IPS-15b (cell line): Measurements from ENCODE around the gene IZUMO1.
"Not testable (repeated sequence)": the region's sequence is repeated elsewhere in the genome, so short reads cannot be mapped to it uniquely, and the experiment has no call there.

Experiments used
- H3K27me3 ChIP-seq: one replicate; pipeline ENCODE4 v1.6.1; 2013; ENCODE audit warnings: low read length; ENCODE audit not compliant: control insufficient read depth, insufficient read depth
- H3K36me3 ChIP-seq: one replicate; pipeline ENCODE4 v1.6.1; 2013; ENCODE audit warnings: low read length; ENCODE audit not compliant: control insufficient read depth, insufficient read depth
- H3K4me1 ChIP-seq: one replicate; pipeline ENCODE4 v1.6.1; 2013; ENCODE audit warnings: mild to moderate bottlenecking, low read length; ENCODE audit not compliant: control insufficient read depth, insufficient read depth
- H3K4me3 ChIP-seq: one replicate; pipeline ENCODE4 v1.5.1; 2013; ENCODE audit warnings: low read depth, low read length
- H3K9ac ChIP-seq: one replicate; pipeline ENCODE4 v1.6.1; 2013; ENCODE audit warnings: low read depth, mild to moderate bottlenecking, low read length
- H3K9me3 ChIP-seq: one replicate; pipeline ENCODE4 v1.6.1; 2013; ENCODE audit warnings: mild to moderate bottlenecking, low read length; ENCODE audit not compliant: control insufficient read depth, insufficient read depth

Gene IZUMO1

DNA sequence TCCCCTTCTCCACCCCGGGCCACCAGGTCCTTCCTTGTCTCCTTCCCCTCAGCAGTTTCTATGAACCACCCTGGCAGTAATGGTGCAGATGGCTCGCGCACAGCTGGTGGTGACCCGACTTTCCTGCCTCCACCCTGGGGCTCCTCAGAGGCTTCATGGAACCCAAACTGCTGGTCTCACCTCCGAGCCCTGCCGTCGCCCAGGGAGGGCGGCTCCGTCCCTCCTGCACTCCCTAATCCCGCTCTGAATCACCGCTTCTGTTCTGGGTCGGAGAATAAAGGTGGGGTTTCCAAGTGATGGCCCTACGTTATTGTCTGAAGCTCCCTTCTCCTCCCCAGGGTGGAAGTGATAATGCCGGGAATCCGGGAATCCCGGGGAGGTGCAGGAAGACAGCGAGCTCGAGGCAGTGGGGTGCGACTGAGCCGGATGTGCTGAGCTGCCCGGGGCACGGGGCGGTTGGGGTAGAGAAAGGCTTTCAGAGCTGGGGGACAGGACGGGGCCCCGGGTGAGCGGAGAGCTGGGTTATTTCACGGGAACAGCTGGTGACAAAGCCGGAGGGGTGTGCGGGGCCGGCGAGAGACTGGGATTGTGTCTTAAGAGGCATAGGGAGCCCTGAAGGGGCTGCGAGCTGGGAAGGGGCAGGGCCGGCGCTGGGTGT, 50.2 kb downstream of the IZUMO1 start:
- Histone ChIP-seq H3K4me1 (peaks cover 2% of the 10 kb centered on the region), H3K9ac (peak overlapping the region; percentile 60), H3K4me3 (peak overlapping the region; percentile 96), H3K27me3 (no peaks in the 10 kb centered on the region), H3K36me3 (peaks cover 2% of the 10 kb centered on the region), H3K9me3 (no peaks in the 10 kb centered on the region)

DNA sequence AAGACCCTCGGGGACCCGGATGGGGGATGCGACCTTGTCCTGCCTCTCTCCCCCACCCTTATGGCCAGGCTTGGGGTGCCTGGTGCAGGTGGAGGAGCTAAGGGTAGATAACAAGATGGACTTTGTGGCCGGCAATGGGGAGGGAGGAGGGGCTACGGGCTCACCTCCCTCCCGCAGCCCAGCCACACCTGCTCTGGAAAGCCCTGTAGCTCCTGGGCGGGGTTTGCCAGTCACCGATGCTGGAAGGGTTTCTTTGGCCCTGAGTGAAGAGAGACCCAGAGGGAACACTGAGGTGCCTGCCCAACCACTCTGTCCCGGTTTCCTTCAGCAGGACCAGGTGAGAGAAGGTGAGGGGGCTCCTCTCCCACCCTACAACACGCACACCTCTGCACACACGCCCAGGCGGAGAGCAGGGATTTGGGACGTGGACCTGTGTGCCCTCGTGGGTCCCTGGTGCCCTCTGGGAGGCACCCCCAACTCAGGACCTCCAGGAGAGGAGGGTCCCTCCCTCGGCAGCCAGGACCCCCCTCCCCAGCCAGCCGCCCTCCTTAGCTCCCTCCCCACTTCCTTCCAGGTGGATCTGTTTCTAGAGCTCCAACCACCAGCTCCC, 50.9 kb downstream of the IZUMO1 start, which contains the start of gene FUT2:
TSS of gene FUT2 (plus strand) at position 229 of the 610 bp plus-strand sequence. CDS start 6,986 bp downstream, outside the sequence.
- peak within 1 kb of the TSS; percentile 96 for H3K4me3 ChIP-seq
- H3K36me3 ChIP-seq = peaks cover 2% of the 10 kb centered on the region
- no peaks in the 10 kb centered on the region for H3K27me3 ChIP-seq
- peak within 1 kb of the TSS; percentile 60 for H3K9ac ChIP-seq
- H3K4me1 ChIP-seq = peaks cover 2% of the 10 kb centered on the region
- no peaks in the 10 kb centered on the region for H3K9me3 ChIP-seq

DNA sequence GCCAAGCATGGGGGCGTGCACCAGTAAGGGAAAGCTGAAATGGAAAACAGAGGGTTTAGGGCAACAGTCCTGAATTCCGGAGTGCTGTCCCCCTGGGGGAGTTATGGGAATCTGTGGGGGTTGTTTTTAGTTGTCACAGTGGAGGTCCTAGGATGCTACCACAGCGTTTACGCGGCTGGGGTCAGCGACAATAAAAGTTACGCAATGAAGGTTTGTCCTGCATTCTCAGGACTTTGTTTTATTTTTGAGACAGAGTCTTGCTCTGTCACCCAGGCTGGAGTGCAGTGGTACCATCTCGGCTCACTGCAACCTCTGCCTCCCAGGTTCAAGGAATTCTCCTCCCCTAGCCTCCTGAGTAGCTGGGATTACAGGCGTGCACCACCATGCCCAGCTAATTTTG, 53.1 kb downstream of the IZUMO1 start:
- not testable (repeated sequence) for H3K4me1 ChIP-seq, H3K27me3 ChIP-seq, H3K9ac ChIP-seq, H3K9me3 ChIP-seq, H3K4me3 ChIP-seq, H3K36me3 ChIP-seq
